Osteocyte (in vitro differentiated cells): ENCODE results near the gene FAM120B. TPM values are rescaled to one million over a fixed set of nuclear protein-coding genes. Genes with fewer than 3 reads are reported as not detected.

Experiments
- DNase-seq: peaks from one replicate; pipeline ENCODE4 v3.0.0; 2021; ENCODE audit warnings: mixed read lengths; ENCODE audit not compliant: unreplicated experiment; ENCODE audit errors: extremely low spot score
- H3K27ac Mint-ChIP-seq: one replicate; pipeline ENCODE4 v1.8.0; 2021; ENCODE audit warnings: mild to moderate bottlenecking, mixed read lengths; ENCODE audit not compliant: unreplicated experiment
- H3K27me3 Mint-ChIP-seq: one replicate; pipeline ENCODE4 v1.8.0; 2021; ENCODE audit warnings: mixed read lengths; ENCODE audit not compliant: unreplicated experiment
- H3K36me3 Mint-ChIP-seq: one replicate; pipeline ENCODE4 v1.8.0; 2021; ENCODE audit warnings: mixed read lengths; ENCODE audit not compliant: unreplicated experiment
- H3K4me1 Mint-ChIP-seq: one replicate; pipeline ENCODE4 v1.8.0; 2021; ENCODE audit warnings: mixed read lengths; ENCODE audit not compliant: unreplicated experiment
- H3K4me3 Mint-ChIP-seq: one replicate; pipeline ENCODE4 v1.8.0; 2021; ENCODE audit warnings: mild to moderate bottlenecking, moderate library complexity, mixed read lengths; ENCODE audit not compliant: unreplicated experiment
- H3K9me3 Mint-ChIP-seq: one replicate; pipeline ENCODE4 v1.8.0; 2021; ENCODE audit warnings: mixed read lengths; ENCODE audit not compliant: unreplicated experiment
- CTCF ChIP-seq: fragments of 200-600 bp; sonication (generic); IDR thresholded peaks from 2 replicates; pipeline ENCODE4 v1.5.0; 2021; ENCODE audit warnings: antibody characterized with exemption, mild to moderate bottlenecking, moderate library complexity
- total RNA-seq: library from RNA; stranded (reverse); gene quantifications from 2 replicates; pipeline ENCODE4 v1.2.1, GENCODE V29; 2021

FAM120B gene
- total RNA-seq, 1 donor from 2014 or later: 36.9 TPM

GRCh38 chr6:170296423-170296745, 10.2 kb upstream of the FAM120B start:
- H3K27ac Mint-ChIP-seq: no peak overlapping the region
- TF ChIP-seq CTCF: no peak
- peaks cover 2% of the 10 kb centered on the region for H3K36me3 Mint-ChIP-seq
- peaks cover 21% of the 10 kb centered on the region for H3K4me1 Mint-ChIP-seq
- peaks cover 72% of the 10 kb centered on the region for H3K27me3 Mint-ChIP-seq
- peaks cover 2% of the 10 kb centered on the region for H3K9me3 Mint-ChIP-seq
- DNase-seq: no peak
- H3K4me3 Mint-ChIP-seq: no peak overlapping the region

GRCh38 chr6:170296746-170297575, 9.6 kb upstream of the FAM120B start:
- H3K4me3 Mint-ChIP-seq: no peak overlapping the region

GRCh38 chr6:170297576-170298330, 8.8 kb upstream of the FAM120B start:
- Mint-ChIP-seq H3K4me1 (peaks cover 12% of the 10 kb centered on the region), H3K9me3 (peaks cover 7% of the 10 kb centered on the region), H3K36me3 (peaks cover 2% of the 10 kb centered on the region), H3K27me3 (peaks cover 67% of the 10 kb centered on the region), H3K27ac (no peak overlapping the region), H3K4me3 (no peak overlapping the region)
- DNase-seq: no peak
- no peak for TF ChIP-seq CTCF

More at GRCh38 chr6:170296746-170297575, 9.6 kb upstream of the FAM120B start:
- no peak for DNase-seq
- TF ChIP-seq CTCF: no peak
- Mint-ChIP-seq H3K9me3 (peaks cover 7% of the 10 kb centered on the region), H3K27ac (no peak overlapping the region), H3K36me3 (peaks cover 2% of the 10 kb centered on the region), H3K4me1 (peaks cover 19% of the 10 kb centered on the region), H3K27me3 (peaks cover 74% of the 10 kb centered on the region)

- peaks cover 2% of the 10 kb centered on the region for H3K36me3 Mint-ChIP-seq
- no peak for DNase-seq
Observed at GRCh38 chr6:170298688-170299087, 7.9 kb upstream of the FAM120B start.

More at GRCh38 chr6:170298688-170299087, 7.9 kb upstream of the FAM120B start:
- no peak overlapping the region for H3K27ac Mint-ChIP-seq
- no peak for TF ChIP-seq CTCF
- H3K4me3 Mint-ChIP-seq: no peak overlapping the region
- H3K4me1 Mint-ChIP-seq: peaks cover 5% of the 10 kb centered on the region
- peaks cover 7% of the 10 kb centered on the region for H3K9me3 Mint-ChIP-seq
- peaks cover 60% of the 10 kb centered on the region for H3K27me3 Mint-ChIP-seq
